ENCODE measurements around the gene EBF3. TPM values are rescaled to one million over a fixed set of nuclear protein-coding genes. Genes with fewer than 3 reads are reported as not detected.
A peak's percentile ranks its signal among the peaks of the same experiment; 100 is the strongest.

EBF3 gene
- total RNA-seq, 1 experiment from 2014 or later = 0.22 TPM

DNA sequence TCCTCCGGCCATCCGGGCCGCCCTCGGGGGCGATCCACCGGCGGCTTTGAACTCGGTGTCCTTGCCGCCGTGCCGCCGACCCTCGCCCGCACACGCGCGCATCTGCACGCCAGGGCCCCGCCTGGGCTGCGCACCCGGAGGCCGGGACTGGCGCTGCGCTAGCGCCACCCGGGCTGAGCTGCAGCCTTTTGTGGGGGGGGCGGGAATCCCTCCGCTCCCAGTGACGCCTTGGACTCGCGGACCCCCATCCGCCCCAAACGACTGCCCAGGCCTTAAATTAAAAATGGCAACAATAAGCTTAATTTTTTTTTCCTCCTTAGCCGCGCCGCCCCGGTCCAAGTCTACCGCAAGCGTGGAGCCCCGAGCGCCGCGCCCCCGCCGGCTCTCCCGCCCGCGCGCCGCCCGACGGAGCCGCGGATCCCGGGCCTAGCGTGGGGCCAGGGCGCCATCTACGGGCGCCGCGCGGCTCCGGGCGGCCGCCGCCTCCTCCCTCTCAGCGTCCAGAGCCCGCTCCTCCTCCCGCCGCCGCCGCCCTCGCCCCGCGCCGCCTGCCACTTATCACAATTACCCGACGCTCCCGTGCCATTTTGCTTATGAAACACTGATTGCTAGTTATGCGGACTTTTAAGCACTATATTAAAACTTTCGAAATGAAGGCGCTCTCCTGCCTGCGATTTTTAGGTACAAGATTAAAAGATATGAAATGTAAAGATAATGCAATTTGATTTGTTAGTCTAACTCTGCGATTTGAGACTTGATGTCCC, 7.5 kb upstream of the EBF3 start:
- no peak overlapping the region for H2BK5ac ChIP-seq (ENCODE audit: insufficient read length, low read length)
- peaks cover 65% of the 10 kb centered on the region for H3K27me3 ChIP-seq (ENCODE audit: insufficient read depth, low read length)
- Mint-ChIP-seq H3K27me3 (ENCODE audit: low read depth) (peaks cover 93% of the 10 kb centered on the region), H3K9me3 (peaks cover 4% of the 10 kb centered on the region in 2 experiments; a peak in 3 of 5 replicates), H3K27ac (no peak overlapping the region), H3K4me3 (peak overlapping the region; percentile 26 to 69), H3K36me3 (ENCODE audit: insufficient read depth in 1 of 3, low read depth in 3 of 3) (no peaks in the 10 kb centered on the region; a peak in 1 of 7 replicates), H3K4me1 (peaks cover 19 to 29% of the 10 kb centered on the region in 2 experiments)
- DNase-seq = peak; percentile 64
- no peak overlapping the region for H3K4ac ChIP-seq (ENCODE audit: low read depth, low read length)
- H3K23me2 ChIP-seq (ENCODE audit: insufficient read length, low read depth, low read length, poor library complexity, severe bottlenecking) = peaks cover 6% of the 10 kb centered on the region
- no peak overlapping the region for H2AK5ac ChIP-seq (ENCODE audit: insufficient read length, low read length)
- H4K20me1 ChIP-seq (ENCODE audit: control insufficient read depth, insufficient read depth, insufficient read length) = no peaks in the 10 kb centered on the region
- H4K91ac ChIP-seq (ENCODE audit: insufficient read length, low read depth, low read length) = no peak overlapping the region
- peak overlapping the region; percentile 59 for H3K4me2 ChIP-seq (ENCODE audit: insufficient read depth, insufficient read length, low read length)
- no peaks in the 10 kb centered on the region for H3K79me1 ChIP-seq (ENCODE audit: insufficient read depth, low read depth, low read length, poor library complexity, severe bottlenecking)
- H3K23ac ChIP-seq (ENCODE audit: insufficient read length, low read depth, low read length) = no peak overlapping the region
- H3K14ac ChIP-seq (ENCODE audit: insufficient read depth, low read length) = no peak overlapping the region
- H3K9me3 ChIP-seq (ENCODE audit: control insufficient read depth, low read depth, low read length) = no peaks in the 10 kb centered on the region
- H4K8ac ChIP-seq (replicated peaks; ENCODE audit: insufficient read length, low read depth, low read length) = no peak overlapping the region
- TF ChIP-seq, protein P1, sequence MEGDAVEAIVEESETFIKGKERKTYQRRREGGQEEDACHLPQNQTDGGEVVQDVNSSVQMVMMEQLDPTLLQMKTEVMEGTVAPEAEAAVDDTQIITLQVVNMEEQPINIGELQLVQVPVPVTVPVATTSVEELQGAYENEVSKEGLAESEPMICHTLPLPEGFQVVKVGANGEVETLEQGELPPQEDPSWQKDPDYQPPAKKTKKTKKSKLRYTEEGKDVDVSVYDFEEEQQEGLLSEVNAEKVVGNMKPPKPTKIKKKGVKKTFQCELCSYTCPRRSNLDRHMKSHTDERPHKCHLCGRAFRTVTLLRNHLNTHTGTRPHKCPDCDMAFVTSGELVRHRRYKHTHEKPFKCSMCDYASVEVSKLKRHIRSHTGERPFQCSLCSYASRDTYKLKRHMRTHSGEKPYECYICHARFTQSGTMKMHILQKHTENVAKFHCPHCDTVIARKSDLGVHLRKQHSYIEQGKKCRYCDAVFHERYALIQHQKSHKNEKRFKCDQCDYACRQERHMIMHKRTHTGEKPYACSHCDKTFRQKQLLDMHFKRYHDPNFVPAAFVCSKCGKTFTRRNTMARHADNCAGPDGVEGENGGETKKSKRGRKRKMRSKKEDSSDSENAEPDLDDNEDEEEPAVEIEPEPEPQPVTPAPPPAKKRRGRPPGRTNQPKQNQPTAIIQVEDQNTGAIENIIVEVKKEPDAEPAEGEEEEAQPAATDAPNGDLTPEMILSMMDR (conservative IDR thresholded peaks at IDR 0.05) = peak; percentile 60
- H2BK20ac ChIP-seq (ENCODE audit: low read depth, low read length, poor library complexity, severe bottlenecking) = no peak overlapping the region
- H3K79me2 ChIP-seq (ENCODE audit: insufficient read depth, low read length) = no peaks in the 10 kb centered on the region
- WGBS (ENCODE audit: extremely low coverage, insufficient read length, low lambda C conversion rate) = no CpG with 5 or more reads among the region's 84 CpGs
- no peak overlapping the region for H2BK15ac ChIP-seq (ENCODE audit: low read depth, low read length)
- H3K18ac ChIP-seq (ENCODE audit: insufficient read length, low read depth, low read length) = no peak overlapping the region
- H3K27ac ChIP-seq (ENCODE audit: insufficient read length, low read depth, low read length) = no peak overlapping the region
- H3T11ph ChIP-seq (ENCODE audit: low read length) = no peak overlapping the region
- H2BK120ac ChIP-seq (ENCODE audit: low read depth, low read length, poor library complexity, severe bottlenecking) = no peak overlapping the region
- no peak overlapping the region for H3K9ac ChIP-seq (ENCODE audit: extremely low read depth, insufficient read length, low read length)
- H4K5ac ChIP-seq (ENCODE audit: insufficient read length, low read depth, low read length) = no peak overlapping the region
- no peaks in the 10 kb centered on the region; the same call in 1 of the 2 replicates for H3K4me1 ChIP-seq (ENCODE audit: insufficient read depth, low read length)
- no peak overlapping the region for H2AFZ ChIP-seq (ENCODE audit: low read length)
- no peak overlapping the region for H2BK12ac ChIP-seq (ENCODE audit: insufficient read length, low read depth, low read length)
- H3K56ac ChIP-seq (ENCODE audit: insufficient read length, low read depth, low read length) = no peak overlapping the region
